HG02642 (cell line): ENCODE measurements around the gene PEPD.

Source experiments
- ATAC-seq: cut with Tn5 transposase; IDR thresholded peaks from one replicate; pipeline ENCODE4 v1.9.1; 2021; ENCODE audit warnings: mild to moderate bottlenecking; ENCODE audit not compliant: unreplicated experiment, poor library complexity

The PEPD gene

DNA sequence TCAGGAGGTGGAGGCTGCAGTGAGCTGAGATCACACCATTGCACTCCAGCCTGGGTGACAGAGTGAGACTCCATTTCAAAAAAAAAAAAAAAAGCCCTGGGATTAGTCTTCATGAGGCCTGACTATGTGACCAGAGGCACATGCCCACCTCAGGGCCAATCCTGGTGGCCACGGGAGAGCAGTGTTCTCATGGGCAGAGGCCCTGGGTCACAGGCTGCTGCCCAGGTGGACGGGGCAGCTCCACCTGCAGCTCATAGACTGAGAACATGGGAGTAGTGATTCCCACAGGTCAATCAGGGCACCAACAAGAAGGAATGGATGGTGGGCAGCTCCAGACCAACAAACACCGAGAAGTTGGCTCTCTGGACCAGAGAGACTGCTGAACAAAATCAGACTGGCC lies 26.1 kb upstream of the PEPD start:
- no peak for ATAC-seq

GRCh38 chr19:33546656-33547055 lies 25.1 kb upstream of the PEPD start:
- ATAC-seq: no peak

DNA sequence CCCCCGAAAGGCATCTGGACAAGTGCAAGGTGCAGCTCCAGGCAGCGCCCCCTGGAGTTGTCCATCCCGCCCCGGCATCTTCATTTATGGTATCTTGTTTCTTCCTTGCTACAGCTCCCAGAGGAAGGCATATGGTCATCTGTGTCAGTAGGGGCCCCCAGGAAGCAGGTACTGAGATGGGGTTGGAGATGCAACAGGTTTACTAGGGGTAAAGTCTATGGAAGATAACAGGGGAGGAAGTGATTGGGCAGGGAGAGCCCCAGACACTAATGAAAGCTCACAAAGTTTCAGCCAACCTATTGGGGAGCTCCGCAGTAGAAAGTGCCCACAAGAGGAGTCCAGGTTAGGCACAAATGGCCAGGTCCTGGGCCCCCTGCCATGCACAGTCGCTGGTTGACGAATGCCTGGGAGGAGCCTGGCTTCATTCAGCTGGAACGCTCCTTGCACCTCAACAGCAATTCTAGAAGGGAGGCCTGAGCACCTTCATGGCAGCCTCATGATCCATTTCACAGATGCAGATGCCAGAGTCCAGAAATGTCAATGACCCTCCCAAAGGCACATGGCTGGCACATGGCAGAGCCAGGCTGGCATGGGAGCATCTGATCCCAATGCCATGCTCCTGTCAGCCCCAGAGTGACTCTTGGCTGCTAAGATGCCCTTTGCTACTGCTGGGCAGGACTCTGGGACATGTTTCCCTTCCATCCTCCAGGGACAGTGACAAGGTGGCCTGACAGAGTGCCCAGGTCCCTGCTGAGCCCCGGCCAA lies 23.8 kb upstream of the PEPD start:
- ATAC-seq: no peak

GRCh38 chr19:33535226-33535625 lies 13.6 kb upstream of the PEPD start:
- ATAC-seq: no peak

GRCh38 chr19:33532859-33533460 lies 11.4 kb upstream of the PEPD start:
- ATAC-seq: no peak

- ATAC-seq: no peak
Measured at GRCh38 chr19:33530842-33531241, 9.3 kb upstream of the PEPD start.

- ATAC-seq: no peak
Measured at GRCh38 chr19:33530296-33530695, 8.7 kb upstream of the PEPD start.

- ATAC-seq: no peak
Measured at GRCh38 chr19:33529094-33529676, 7.6 kb upstream of the PEPD start.

- ATAC-seq: no peak
Measured at GRCh38 chr19:33528404-33528803, 6.8 kb upstream of the PEPD start.

DNA sequence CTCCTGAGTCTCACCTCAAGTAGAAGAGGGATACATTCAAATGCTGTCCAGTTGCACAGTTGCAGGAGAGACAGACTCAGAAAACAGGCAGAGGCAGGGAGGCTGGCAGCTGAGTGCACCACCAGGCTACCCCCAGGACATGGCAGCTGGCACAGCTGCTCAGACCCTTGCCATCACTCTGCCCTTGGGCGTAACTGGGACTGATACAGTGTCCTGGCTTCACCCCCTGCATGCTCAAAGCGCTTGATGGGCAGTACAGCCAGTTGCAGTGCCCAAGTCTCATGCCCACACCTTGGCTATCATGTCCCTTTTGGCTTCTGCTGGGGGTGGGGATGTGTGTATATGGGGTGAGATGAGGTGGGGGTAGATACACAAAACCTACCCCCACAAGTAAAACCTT lies 5.5 kb upstream of the PEPD start:
- ATAC-seq: no peak

GRCh38 chr19:33524024-33524664 lies 2.6 kb upstream of the PEPD start:
- no peak for ATAC-seq

DNA sequence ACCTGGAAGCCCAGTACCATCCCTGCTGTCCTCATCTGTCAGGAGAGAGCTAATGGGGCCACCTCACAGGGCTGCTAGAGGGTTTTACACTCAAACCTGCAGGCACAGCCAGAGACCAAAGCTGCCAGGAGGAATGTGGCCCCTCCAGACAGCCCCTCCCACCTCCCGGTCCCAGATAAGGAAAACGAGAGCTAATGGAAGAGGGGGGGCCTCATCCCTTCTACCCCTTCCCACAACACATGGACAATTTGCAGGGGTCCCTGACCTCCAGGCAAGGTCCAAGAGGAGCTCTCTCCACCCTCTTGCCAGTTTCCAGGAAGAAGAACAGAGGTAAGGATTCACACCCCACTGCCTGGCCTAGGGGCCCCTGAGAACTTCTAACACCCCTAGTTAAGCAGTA lies 1.6 kb upstream of the PEPD start:
- ATAC-seq: no peak

- no peak for ATAC-seq
Measured at GRCh38 chr19:33522371-33522662, 726 bp upstream of the PEPD start.

GRCh38 chr19:33520844-33521479 lies 629 bp downstream of the PEPD start:
- ATAC-seq: no peak

GRCh38 chr19:33520048-33520643 lies 1.4 kb downstream of the PEPD start:
- no peak for ATAC-seq

GRCh38 chr19:33519416-33519815 lies 2.2 kb downstream of the PEPD start:
- no peak for ATAC-seq

GRCh38 chr19:33518541-33518940 lies 3.0 kb downstream of the PEPD start:
- no peak for ATAC-seq

DNA sequence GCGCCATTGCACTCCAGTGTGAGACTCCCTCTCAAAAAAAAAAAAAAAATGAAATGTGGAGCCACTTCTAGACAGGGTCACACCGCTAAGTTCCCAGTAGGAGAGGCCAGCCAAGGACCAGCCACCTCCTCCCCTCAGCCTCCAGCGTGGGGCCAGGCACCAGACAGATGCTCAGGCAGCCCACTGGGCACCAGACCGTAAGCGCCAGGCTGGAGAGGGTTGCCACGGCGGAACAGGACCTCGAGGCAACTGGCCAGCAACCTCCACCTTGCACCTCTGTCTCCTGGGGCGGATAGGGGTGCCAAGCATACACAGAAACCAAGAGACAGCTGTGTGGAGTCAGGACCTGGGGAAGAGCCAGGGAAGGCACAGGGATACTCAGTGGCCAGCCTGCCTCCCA lies 3.7 kb downstream of the PEPD start:
- ATAC-seq: no peak

DNA sequence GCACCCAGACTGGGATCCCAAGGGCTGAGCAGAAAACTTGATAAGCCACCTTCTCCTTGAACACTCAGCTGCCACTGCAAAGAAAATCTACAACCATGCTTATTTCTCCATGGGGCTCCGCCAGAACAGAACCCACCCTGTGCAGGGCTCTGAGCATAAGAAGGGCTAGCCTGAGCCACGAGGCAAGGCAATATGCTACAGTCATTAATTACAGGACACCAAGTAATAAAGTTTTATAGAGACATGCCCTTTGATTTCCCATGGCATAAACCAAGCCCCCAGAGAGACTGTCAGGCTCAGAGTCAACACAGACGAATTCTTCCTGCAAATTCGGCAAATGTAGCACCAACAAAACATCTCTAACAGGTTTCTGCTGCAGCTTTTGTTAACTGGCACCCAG lies 5.7 kb downstream of the PEPD start:
- ATAC-seq: no peak

- ATAC-seq: no peak
Measured at GRCh38 chr19:33514885-33515551, 6.6 kb downstream of the PEPD start.
